H1 (cell line): ENCODE measurements around the gene ADCK2. TPM values are rescaled to one million over a fixed set of nuclear protein-coding genes. Genes with fewer than 3 reads are reported as not detected.
A peak's percentile ranks its signal among the peaks of the same experiment; 100 is the strongest.

ENCODE experiments used
- BACH1 ChIP-seq: IDR thresholded peaks from 2 replicates; pipeline ENCODE4 v1.6.1; 2012; ENCODE audit warnings: low read length, improper control_type of control experiment
- BRCA1 ChIP-seq: IDR thresholded peaks from 2 replicates; pipeline ENCODE4 v1.6.1; 2012; ENCODE audit warnings: low read depth, low read length, improper control_type of control experiment
- CEBPB ChIP-seq: IDR thresholded peaks from 2 replicates; pipeline ENCODE4 v1.6.1; 2012; ENCODE audit warnings: low read depth, low read length
- CHD1 ChIP-seq: IDR thresholded peaks from 2 replicates; pipeline ENCODE4 v1.6.1; 2012; ENCODE audit warnings: low read depth, low read length, improper control_type of control experiment
- CHD2 ChIP-seq: IDR thresholded peaks from 2 replicates; pipeline ENCODE4 v1.6.1; 2012; ENCODE audit warnings: low read length, improper control_type of control experiment
- EZH2 ChIP-seq: fragments of 200-600 bp; sonication (generic); IDR thresholded peaks from 2 replicates; pipeline ENCODE4 v1.7.1; 2012; ENCODE audit warnings: low read depth, mild to moderate bottlenecking, moderate library complexity, low read length, inconsistent platforms; ENCODE audit not compliant: severe bottlenecking
- FOSL1 ChIP-seq: IDR thresholded peaks from 2 replicates; pipeline ENCODE4 v1.6.1; 2011; ENCODE audit warnings: mild to moderate bottlenecking, low read depth, low read length, moderate library complexity; ENCODE audit not compliant: insufficient read depth
- GABPA ChIP-seq: IDR thresholded peaks from 2 replicates; pipeline ENCODE4 v1.6.1; 2011; ENCODE audit warnings: mild to moderate bottlenecking, low read length, moderate library complexity, borderline replicate concordance; ENCODE audit not compliant: insufficient read depth
- HDAC6 ChIP-seq: IDR thresholded peaks from one replicate; pipeline ENCODE4 v1.7.1; 2012; ENCODE audit warnings: low read depth, mild to moderate bottlenecking, inconsistent platforms, low read length, moderate library complexity
- JUN ChIP-seq: IDR thresholded peaks from 2 replicates; pipeline ENCODE4 v1.6.1; 2011; ENCODE audit warnings: low read depth, mild to moderate bottlenecking, improper control_type of control experiment, low read length
- KDM4A ChIP-seq: IDR thresholded peaks from one replicate; pipeline ENCODE4 v1.7.1; 2012; ENCODE audit warnings: low read depth, mild to moderate bottlenecking, moderate library complexity, low read length, inconsistent platforms; ENCODE audit not compliant: severe bottlenecking
- MAFK ChIP-seq: IDR thresholded peaks from 2 replicates; pipeline ENCODE4 v1.6.1; 2012; ENCODE audit warnings: low read depth, mild to moderate bottlenecking, improper control_type of control experiment, low read length
- POLR2AphosphoS5 ChIP-seq: IDR thresholded peaks from 2 replicates; pipeline ENCODE4 v1.6.1; 2011; ENCODE audit warnings: low read depth, low read length
- RAD21 ChIP-seq, 2 experiments: IDR thresholded peaks in 1 of 2; conservative IDR thresholded peaks in 1 of 2; 2 replicates each; pipeline ENCODE4 v1.6.1; 2011; ENCODE audit warnings: low read depth in 2 of 2, low read length in 2 of 2, improper control_type of control experiment in 1 of 2, inconsistent platforms in 1 of 2, mild to moderate bottlenecking in 1 of 2, moderate library complexity in 1 of 2
- RFX5 ChIP-seq: IDR thresholded peaks from 2 replicates; pipeline ENCODE4 v1.6.1; 2011; ENCODE audit warnings: low read depth, low read length, improper control_type of control experiment, borderline replicate concordance
- RXRA ChIP-seq: IDR thresholded peaks from 2 replicates; pipeline ENCODE4 v1.6.1; 2011; ENCODE audit warnings: low read depth, mild to moderate bottlenecking, low read length, moderate library complexity; ENCODE audit not compliant: insufficient read depth
- SIRT6 ChIP-seq: IDR thresholded peaks from one replicate; pipeline ENCODE4 v1.7.1; 2012; ENCODE audit warnings: low read length, inconsistent platforms
- SIX5 ChIP-seq: IDR thresholded peaks from 2 replicates; pipeline ENCODE4 v1.6.1; 2011; ENCODE audit warnings: mild to moderate bottlenecking, low read depth, low read length
- SUZ12 ChIP-seq: fragments of 200-600 bp; sonication (generic); IDR thresholded peaks from 2 replicates; pipeline ENCODE4 v1.6.1; 2012; ENCODE audit warnings: mild to moderate bottlenecking, inconsistent platforms, low read length, moderate library complexity, mixed read lengths
- TAF1 ChIP-seq: IDR thresholded peaks from 2 replicates; pipeline ENCODE4 v1.6.1; 2011; ENCODE audit warnings: mild to moderate bottlenecking, low read depth, low read length
- TAF7 ChIP-seq: optimal IDR thresholded peaks from 2 replicates; pipeline ENCODE3; 2011; ENCODE audit warnings: low read depth, mild to moderate bottlenecking, inconsistent platforms, low read length, moderate library complexity, borderline replicate concordance
- TCF12 ChIP-seq: IDR thresholded peaks from 2 replicates; pipeline ENCODE4 v1.6.1; 2011; ENCODE audit warnings: low read depth, mild to moderate bottlenecking, low read length
- USF2 ChIP-seq: IDR thresholded peaks from 2 replicates; pipeline ENCODE4 v1.6.1; 2011; ENCODE audit warnings: low read length, improper control_type of control experiment
- YY1 ChIP-seq: IDR thresholded peaks from 2 replicates; pipeline ENCODE4 v1.6.1; 2011; ENCODE audit warnings: low read depth, mild to moderate bottlenecking, low read length
- ZNF274 ChIP-seq: IDR thresholded peaks from 2 replicates; pipeline ENCODE4 v1.7.0; 2012; ENCODE audit warnings: low read length, borderline replicate concordance; ENCODE audit errors: extremely low read depth
- polyA plus RNA-seq, 7 experiments: library from polyadenylated mRNA; depleted of rRNA in 3 of 7; stranded (reverse) in 5 of 7; unstranded in 2 of 7; fragments of >200 nt in 5 of 7; fragments of 200-250 nt in 2 of 7; gene quantifications; 1 replicate in 5 of 7; 2 replicates in 1 of 7; 4 replicates in 1 of 7; pipeline versions ENCODE4 v1.2.1 to v1.2.3, GENCODE V29; 2011 to 2013; ENCODE audit warnings: missing spikeins in 2 of 7, mixed read lengths in 2 of 7
- total RNA-seq: library from RNA; stranded (reverse); fragmentation: NEBNext Ultra II Directional; extraction: Animal tissue kit (Norgen Biotek cat#: 25700); gene quantifications from 2 replicates; pipeline ENCODE4 v1.2.1, GENCODE V29; 2021

ADCK2 gene
- total and polyA plus RNA-seq, 2 of the 8 experiments (the other 6 are each of a cell fraction or from before 2014, with no cell fraction given): 6.9 to 11.7 TPM

GRCh38 chr7:140640727-140641523 lies 31.8 kb upstream of the ADCK2 start, which contains the start of gene DENND2A (continued):
- no peak for TF ChIP-seq CEBPB
- no peak for TF ChIP-seq HDAC6
- TF ChIP-seq SUZ12: peak; percentile 50; the same call in 1 of the 2 replicates
- TF ChIP-seq CHD2: no peak
- no peak for TF ChIP-seq RAD21 (IDR thresholded peaks at IDR 0.05 in 1 of 2, conservative IDR thresholded peaks at IDR 0.05 in 1 of 2; ENCODE audit: low read depth in 2 of 2, low read length in 2 of 2)
- no peak; the same call in 1 of the 2 replicates for TF ChIP-seq POLR2AphosphoS5
- TF ChIP-seq BACH1: no peak
- no peak for TF ChIP-seq JUN
- TF ChIP-seq KDM4A: peak; percentile 23
- TF ChIP-seq TAF1: peak; percentile 39; the same call in 1 of the 2 replicates
- no peak for TF ChIP-seq CHD1
- no peak for TF ChIP-seq RXRA
- no peak for TF ChIP-seq MAFK
- TF ChIP-seq EZH2: peak; percentile 26
- no peak for TF ChIP-seq SIX5
- no peak for TF ChIP-seq BRCA1
- no peak for TF ChIP-seq RFX5
- no peak for TF ChIP-seq YY1
- no peak for TF ChIP-seq USF2
- TF ChIP-seq TAF7: no peak
- no peak for TF ChIP-seq TCF12
- no peak for TF ChIP-seq FOSL1
- no peak for TF ChIP-seq ZNF274
- TF ChIP-seq SIRT6: no peak
- no peak for TF ChIP-seq GABPA
